ENCODE data around the gene DNAJC8. TPM values are rescaled to one million over a fixed set of nuclear protein-coding genes. Genes with fewer than 3 reads are reported as not detected.

The DNAJC8 gene
- total and polyA plus RNA-seq, 2 of the 8 experiments (the other 6 are each of a cell fraction or from before 2014, with no cell fraction given) = 116 to 134 TPM

DNA sequence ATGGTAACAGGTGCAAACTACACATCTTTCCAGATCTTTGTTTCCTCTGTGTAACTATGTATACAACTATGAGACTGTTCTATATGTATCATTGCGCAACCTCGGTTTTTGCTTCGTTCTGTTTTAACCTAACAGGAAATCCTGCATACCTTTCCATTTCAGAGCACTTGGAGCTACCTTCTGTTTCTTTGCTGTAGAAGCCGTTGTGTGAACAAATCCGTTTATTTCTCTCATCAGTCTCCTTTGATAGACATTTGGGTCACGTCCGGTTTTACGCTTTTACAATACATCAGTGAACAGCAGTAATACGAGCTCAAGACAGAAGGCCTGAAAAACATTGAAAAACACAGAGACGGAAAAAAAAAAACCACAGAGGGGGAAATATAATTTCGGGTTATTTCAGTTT lies 13.6 kb upstream of the DNAJC8 start (continued):
- no peak for TF ChIP-seq CHD7 (IDR thresholded peaks at IDR 0.05; ENCODE audit: insufficient replicate concordance, low read length)
- TF ChIP-seq CEBPB (IDR thresholded peaks at IDR 0.05; ENCODE audit: low read depth, low read length) = peak; percentile 96
